GM18909 (cell line): Measurements from ENCODE around the gene ASCL4.
"Not testable (repeated sequence)": the region's sequence is repeated elsewhere in the genome, so short reads cannot be mapped to it uniquely, and the experiment has no call there.

Source experiments
- ATAC-seq: cut with Tn5 transposase; IDR thresholded peaks from one replicate; pipeline ENCODE4 v1.9.1; 2021; ENCODE audit warnings: mild to moderate bottlenecking; ENCODE audit not compliant: unreplicated experiment, poor library complexity

Gene ASCL4

DNA sequence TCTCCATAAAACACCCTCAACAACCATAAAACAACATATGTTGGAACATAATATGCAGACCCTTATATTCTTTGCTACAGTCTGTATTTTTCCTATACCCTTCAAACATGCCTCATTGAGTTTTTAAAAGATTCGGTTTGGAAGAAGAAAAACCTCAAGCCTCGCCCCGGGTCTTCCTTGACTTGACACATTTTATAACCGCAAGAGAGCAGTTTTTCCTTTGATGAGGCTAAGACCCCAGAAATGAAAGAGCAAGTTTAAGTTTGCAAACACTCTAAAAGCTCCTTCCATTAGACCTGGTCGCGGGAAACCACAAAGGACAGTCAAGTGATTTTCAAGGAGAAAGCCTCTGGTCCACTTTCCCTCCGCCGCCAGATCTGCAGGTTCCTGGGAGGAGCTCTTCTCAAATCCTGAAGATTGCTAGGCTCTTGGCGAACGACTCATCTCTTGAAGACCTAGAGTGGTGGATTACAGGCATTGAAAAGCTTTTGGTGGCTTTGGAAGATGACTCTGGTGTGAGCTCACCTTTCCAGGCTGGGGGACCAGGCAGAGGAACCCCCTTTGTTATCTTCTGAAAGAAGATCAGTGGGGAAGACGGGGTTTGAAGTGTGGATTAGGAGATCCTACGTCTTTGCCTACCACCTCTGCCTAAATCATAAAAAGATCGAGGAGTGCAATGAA, at the start of gene ASCL4:
ASCL4 (plus strand) TSS at position 356 of the 681 bp plus-strand sequence. CDS start 515 bp downstream, outside the sequence.
- ATAC-seq: no peak

DNA sequence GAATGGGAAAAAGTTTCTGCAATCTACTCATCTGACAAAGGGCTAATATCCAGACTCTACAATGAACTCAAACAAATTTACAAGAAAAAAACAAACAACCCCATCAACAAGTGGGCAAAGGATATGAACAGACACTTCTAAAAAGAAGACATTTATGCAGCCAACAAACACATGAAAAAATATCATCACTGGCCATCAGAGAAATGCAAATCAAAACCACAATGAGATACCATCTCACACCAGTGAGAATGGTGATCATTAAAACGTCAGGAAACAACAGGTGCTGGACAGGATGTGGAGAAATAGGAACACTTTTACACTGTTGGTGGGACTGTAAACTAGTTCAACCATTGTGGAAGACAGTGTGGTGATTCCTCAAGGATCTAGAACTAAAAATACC, 47.2 kb upstream of the ASCL4 start:
- ATAC-seq: not testable (repeated sequence)

- not testable (repeated sequence) for ATAC-seq
Observed at GRCh38 chr12:107727742-107728141, 46.8 kb upstream of the ASCL4 start.

DNA sequence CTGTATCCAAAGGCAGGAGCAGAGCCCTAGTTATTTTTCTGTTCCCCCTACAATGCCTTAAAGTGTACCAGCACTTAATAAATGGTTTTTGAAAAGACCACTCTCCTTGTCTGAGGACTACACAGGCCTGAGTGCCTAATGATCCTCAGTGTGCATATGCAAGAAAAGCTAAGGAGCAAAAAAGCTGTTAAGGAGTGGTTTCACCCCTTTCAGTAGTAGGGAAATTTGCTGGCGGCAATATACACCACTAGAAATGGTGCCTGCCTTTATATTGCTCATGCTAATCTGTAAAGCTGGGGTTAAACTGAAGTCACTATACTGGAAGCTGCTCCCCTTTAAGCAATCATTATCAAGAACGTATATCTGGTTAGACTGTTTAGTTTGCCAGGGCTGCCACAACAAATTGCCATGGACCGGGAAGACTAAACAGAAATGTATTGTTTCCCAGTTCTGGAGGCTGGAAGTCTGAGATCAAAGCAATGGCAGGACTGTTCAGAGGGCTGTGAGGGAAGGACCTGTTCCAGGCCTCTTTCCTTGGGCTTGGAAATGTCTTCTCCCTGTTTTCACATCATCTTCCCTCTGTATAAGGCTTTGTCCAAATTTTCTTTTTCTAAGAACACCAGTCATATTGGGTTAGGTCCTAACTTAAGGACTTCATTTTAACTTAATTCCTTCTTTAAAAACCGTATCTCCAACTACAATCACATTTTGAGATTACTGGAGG, 43.7 kb upstream of the ASCL4 start:
- ATAC-seq: no peak

GRCh38 chr12:107731366-107731765, 43.1 kb upstream of the ASCL4 start:
- ATAC-seq: no peak

GRCh38 chr12:107732365-107732764, 42.1 kb upstream of the ASCL4 start:
- no peak for ATAC-seq

GRCh38 chr12:107734139-107734538, 40.4 kb upstream of the ASCL4 start:
- ATAC-seq: no peak

DNA sequence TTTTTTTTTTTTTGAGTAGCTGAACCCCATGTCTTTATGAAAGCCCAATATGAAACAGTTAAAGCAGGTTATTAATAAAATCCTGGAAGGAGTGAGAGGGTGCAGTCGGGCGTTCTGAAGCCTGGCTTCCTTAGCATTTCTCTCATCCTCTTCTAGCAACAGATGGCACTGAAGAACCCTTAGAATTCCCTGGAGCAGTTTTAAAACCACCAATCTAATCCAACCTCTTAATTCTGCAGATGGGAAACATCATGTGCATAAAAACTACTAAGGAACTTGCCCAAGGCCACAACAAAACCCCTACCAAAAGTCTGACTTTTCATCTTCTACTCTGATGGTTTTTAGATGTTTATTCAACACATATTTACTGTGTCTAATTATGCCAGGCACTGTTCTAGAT, 38.7 kb upstream of the ASCL4 start:
- ATAC-seq: no peak

- ATAC-seq: peak; percentile 95
Observed at GRCh38 chr12:107736914-107737313, 37.6 kb upstream of the ASCL4 start.

DNA sequence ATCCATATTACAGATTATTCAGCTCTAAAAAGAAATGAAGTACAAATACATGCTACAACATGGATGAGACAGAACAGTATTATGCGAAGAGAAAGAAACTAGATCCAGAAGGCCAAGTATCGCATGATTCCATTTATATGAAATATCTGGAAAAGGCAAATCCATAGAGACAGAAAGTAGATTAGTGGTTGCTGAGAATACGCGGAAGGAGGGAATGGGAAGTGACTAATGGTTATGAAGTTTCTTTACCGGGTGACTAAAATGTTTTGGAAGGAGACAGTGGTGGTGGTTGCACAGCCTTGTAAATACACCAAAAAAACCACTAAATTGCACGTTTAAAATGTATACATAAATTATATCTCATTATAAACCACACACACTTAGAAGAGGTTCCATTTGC, 26.0 kb upstream of the ASCL4 start:
- no peak for ATAC-seq

- no peak for ATAC-seq
Observed at GRCh38 chr12:107749083-107749482, 25.4 kb upstream of the ASCL4 start.

- no peak for ATAC-seq
Observed at GRCh38 chr12:107759410-107759809, 15.1 kb upstream of the ASCL4 start.

DNA sequence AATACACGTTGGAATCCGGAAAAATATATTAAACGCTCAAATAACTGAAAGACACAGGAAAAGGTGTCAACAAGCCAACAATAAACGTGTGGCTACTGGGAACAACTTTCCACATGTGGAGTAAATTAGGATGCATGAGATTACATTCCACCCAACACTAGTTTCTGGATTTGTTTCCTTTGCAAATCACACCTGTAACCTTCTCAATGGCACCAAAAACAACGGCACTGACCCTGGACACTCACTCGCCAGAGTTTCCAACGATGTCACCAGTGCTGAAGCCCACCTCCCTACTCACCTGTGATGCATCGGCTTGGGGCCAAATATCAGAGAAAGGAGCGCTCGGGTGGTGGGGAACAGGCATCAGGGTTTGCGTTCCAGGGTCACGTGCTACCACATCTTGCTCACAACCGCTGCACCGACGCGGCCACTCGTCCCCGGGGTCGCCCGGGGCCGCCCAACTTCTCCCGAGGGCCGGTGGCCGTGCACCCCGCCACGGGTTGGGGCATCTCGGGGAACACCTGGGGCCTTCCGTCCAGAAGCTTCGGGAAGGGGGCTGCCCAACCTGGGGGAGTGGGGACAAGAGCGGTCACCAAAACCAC, 14.2 kb upstream of the ASCL4 start:
- peak; percentile 25 for ATAC-seq

DNA sequence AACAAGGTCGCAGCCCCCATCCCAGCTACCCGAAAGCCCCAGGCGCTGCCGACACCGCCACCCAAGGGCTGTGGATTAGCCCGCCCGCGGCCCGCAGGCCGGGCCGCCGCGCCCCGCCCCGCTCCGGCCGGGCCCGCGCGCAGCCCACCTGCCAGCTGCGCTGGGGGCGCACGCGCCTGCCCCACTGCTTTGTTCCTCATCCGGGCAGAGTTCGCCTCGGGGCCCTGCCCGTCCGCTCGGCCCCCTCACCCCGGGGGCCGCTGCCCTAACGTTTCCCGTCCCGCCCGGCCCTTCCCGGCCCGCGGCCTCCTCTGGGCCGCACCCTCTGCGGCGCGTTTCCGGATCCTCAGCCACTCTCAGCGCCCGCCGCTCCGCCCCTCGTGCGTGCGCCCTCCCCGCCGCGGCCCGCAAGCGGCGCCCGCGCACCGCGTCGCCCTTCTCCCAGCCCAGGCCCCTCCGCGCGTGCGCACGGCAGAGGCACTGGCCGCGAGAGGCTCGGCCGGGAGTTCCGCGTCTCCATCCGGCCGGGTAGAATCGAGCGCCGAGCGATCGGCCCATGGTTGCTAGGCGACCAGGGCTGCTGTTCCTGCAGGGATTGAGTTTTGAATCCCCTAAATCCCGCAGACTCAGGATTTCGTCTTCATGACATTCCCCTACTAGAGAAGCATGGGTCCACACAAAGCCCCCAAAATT, 13.5 kb upstream of the ASCL4 start, which contains the start of gene PRDM4:
PRDM4 (minus strand) TSS at position 329 of the 693 bp plus-strand sequence. CDS start 622 bp downstream, outside the sequence.
- ATAC-seq: peak; percentile 92

DNA sequence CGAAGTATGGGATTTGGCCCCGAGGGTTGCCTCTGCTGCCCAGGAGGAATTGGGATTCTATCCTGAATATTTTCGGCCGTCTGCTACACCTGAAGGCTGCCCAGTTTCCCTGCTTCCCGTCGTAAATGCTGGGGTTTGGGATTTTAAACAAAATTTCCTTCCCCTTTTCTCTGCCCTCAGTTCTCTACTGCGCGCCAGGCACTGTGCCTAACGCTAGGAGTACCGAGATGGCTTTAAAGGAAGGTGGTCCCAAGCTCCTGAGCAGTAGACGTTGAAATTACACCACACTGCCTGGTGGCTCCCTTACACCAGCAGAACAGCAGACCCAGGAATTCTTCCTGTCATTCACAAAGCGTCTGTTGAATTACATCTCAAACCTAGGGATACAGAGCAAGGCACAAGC, 13.0 kb upstream of the ASCL4 start:
- peak; percentile 5 for ATAC-seq

GRCh38 chr12:107762874-107763273, 11.6 kb upstream of the ASCL4 start:
- ATAC-seq: no peak

DNA sequence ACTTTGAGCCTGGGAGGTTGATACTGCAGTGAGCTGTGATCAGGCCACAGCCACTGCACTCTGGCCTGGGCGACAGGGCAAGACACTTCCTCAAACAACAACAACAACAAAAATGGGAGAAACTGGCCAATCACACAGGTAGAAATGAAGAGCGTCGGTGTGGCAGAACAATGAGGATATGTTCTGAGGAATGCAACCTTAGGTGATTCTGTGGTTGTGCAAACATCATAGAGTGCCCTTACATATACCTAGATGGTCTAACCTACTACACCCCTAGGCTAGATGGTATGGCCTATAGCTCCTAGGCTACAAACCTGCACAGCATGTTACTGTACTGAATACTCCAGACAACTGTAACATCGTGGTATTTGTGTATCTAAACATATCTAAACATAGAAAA, 9.9 kb upstream of the ASCL4 start:
- ATAC-seq: no peak

GRCh38 chr12:107765316-107765715, 9.2 kb upstream of the ASCL4 start:
- no peak for ATAC-seq

- ATAC-seq: no peak
Observed at GRCh38 chr12:107767466-107767865, 7.0 kb upstream of the ASCL4 start.

DNA sequence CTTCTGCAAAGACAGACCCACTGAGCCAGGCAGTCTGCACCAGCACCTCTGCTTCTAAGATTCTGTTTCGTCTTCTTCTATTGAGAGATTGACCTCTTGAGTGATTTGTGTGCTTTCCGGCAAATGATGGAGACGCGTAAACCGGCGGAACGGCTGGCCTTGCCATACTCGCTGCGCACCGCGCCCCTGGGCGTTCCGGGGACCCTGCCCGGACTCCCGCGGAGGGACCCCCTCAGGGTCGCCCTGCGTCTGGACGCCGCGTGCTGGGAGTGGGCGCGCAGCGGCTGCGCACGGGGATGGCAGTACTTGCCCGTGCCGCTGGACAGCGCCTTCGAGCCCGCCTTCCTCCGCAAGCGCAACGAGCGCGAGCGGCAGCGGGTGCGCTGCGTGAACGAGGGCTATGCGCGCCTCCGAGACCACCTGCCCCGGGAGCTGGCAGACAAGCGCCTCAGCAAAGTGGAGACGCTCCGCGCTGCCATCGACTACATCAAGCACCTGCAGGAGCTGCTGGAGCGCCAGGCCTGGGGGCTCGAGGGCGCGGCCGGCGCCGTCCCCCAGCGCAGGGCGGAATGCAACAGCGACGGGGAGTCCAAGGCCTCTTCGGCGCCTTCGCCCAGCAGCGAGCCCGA, 703 bp downstream of the ASCL4 start:
- ATAC-seq: no peak
